ENCODE results near the gene UTF1.

The UTF1 gene

GRCh38 chr10:133186416-133187090, 43.5 kb upstream of the UTF1 start:
- no peak for TF ChIP-seq POLR2AphosphoS5 (IDR thresholded peaks at IDR 0.05; ENCODE audit: low read depth, low read length)
- TF ChIP-seq TAF1 (IDR thresholded peaks at IDR 0.05; ENCODE audit: borderline replicate concordance, insufficient read depth, low read length), result no peak
- TF ChIP-seq, protein P1, sequence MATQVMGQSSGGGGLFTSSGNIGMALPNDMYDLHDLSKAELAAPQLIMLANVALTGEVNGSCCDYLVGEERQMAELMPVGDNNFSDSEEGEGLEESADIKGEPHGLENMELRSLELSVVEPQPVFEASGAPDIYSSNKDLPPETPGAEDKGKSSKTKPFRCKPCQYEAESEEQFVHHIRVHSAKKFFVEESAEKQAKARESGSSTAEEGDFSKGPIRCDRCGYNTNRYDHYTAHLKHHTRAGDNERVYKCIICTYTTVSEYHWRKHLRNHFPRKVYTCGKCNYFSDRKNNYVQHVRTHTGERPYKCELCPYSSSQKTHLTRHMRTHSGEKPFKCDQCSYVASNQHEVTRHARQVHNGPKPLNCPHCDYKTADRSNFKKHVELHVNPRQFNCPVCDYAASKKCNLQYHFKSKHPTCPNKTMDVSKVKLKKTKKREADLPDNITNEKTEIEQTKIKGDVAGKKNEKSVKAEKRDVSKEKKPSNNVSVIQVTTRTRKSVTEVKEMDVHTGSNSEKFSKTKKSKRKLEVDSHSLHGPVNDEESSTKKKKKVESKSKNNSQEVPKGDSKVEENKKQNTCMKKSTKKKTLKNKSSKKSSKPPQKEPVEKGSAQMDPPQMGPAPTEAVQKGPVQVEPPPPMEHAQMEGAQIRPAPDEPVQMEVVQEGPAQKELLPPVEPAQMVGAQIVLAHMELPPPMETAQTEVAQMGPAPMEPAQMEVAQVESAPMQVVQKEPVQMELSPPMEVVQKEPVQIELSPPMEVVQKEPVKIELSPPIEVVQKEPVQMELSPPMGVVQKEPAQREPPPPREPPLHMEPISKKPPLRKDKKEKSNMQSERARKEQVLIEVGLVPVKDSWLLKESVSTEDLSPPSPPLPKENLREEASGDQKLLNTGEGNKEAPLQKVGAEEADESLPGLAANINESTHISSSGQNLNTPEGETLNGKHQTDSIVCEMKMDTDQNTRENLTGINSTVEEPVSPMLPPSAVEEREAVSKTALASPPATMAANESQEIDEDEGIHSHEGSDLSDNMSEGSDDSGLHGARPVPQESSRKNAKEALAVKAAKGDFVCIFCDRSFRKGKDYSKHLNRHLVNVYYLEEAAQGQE (IDR thresholded peaks at IDR 0.05; ENCODE audit: insufficient read depth in 1 of 2, low read depth in 2 of 2, low read length in 2 of 2), result no peak
- no peak for TF ChIP-seq SIN3A (IDR thresholded peaks at IDR 0.05; ENCODE audit: borderline replicate concordance, insufficient read depth, low read length)
- no peak for TF ChIP-seq FOXP2 (optimal IDR thresholded peaks at IDR 0.05; ENCODE audit: borderline replicate concordance, extremely low read depth, extremely low read length, insufficient read depth)

- TF ChIP-seq POLR2AphosphoS5 (IDR thresholded peaks at IDR 0.05; ENCODE audit: low read depth, low read length) (no peak), TAF1 (IDR thresholded peaks at IDR 0.05; ENCODE audit: borderline replicate concordance, insufficient read depth, low read length) (no peak), FOXP2 (optimal IDR thresholded peaks at IDR 0.05; ENCODE audit: borderline replicate concordance, extremely low read depth, extremely low read length, insufficient read depth) (no peak), SIN3A (IDR thresholded peaks at IDR 0.05; ENCODE audit: borderline replicate concordance, insufficient read depth, low read length) (no peak)
- TF ChIP-seq, protein P1 (IDR thresholded peaks at IDR 0.05; ENCODE audit: insufficient read depth in 1 of 2, low read depth in 2 of 2, low read length in 2 of 2), result no peak
Measured at GRCh38 chr10:133187091-133187905, 42.7 kb upstream of the UTF1 start.

DNA sequence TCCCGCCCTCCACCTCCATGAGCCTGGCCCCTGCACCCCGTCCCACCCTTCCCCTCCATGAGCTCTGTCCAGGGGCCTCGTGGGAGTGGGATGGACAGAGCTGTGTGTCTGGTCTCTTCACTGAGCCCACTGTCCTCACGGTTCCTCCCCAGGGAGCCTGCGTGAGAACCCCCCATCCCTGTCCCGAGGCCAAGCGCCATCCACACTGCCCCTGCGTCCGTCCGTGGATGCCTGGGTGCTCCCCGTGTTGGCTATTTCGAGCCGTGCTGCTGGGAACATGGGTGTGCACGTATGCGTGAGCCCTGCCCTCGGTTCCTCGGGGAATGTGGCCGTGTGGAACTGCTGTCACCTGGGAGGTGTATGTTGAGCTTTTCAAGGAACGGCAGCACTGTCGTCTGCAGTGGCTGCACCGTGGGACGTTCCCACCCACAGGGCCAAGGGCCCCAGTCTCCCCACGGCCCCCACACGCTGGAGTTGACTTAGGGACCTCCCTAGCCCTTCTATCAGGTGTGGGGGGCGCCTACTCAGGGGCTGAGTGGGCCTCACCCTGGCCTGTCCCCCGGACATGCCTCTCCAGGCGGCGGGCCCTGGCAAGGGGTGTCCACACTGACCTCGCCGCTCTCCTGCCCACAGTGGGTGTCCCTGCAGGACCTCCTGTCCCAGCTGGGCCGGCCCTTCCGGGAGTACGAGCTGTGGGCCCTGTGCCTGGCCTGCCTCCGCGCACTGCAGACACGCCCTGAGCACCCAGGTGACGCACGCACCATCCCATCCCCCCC, 41.9 kb upstream of the UTF1 start:
- TF ChIP-seq TAF1 (IDR thresholded peaks at IDR 0.05; ENCODE audit: borderline replicate concordance, insufficient read depth, low read length), result no peak
- TF ChIP-seq, protein P1 (IDR thresholded peaks at IDR 0.05; ENCODE audit: insufficient read depth in 1 of 2, low read depth in 2 of 2, low read length in 2 of 2), result no peak
- no peak for TF ChIP-seq SIN3A (IDR thresholded peaks at IDR 0.05; ENCODE audit: borderline replicate concordance, insufficient read depth, low read length)
- no peak for TF ChIP-seq FOXP2 (optimal IDR thresholded peaks at IDR 0.05; ENCODE audit: borderline replicate concordance, extremely low read depth, extremely low read length, insufficient read depth)
- TF ChIP-seq POLR2AphosphoS5 (IDR thresholded peaks at IDR 0.05; ENCODE audit: low read depth, low read length), result no peak

DNA sequence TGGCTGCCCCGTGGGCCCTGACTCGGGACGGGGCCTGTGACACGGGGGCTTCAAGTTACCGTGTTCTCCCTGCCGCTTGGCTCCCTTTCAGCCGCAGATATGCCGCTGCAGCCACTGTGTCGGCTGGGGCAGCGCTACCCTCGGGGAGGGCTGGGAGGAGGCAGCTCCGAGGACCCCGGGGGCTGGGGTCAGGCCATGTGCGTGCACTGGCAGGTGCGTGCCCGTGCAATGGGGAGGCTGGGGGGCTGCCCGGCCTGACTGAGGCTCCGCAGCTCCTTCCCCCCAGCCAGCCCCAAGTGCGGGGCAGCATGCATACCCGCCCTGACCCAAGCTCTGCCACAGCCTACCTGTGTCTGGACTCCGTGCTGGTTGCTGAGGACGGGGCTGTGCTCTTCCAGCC, 40.8 kb upstream of the UTF1 start:
- no peak for TF ChIP-seq FOXP2 (optimal IDR thresholded peaks at IDR 0.05; ENCODE audit: borderline replicate concordance, extremely low read depth, extremely low read length, insufficient read depth)
- no peak for TF ChIP-seq POLR2AphosphoS5 (IDR thresholded peaks at IDR 0.05; ENCODE audit: low read depth, low read length)

GRCh38 chr10:133189726-133190125, 40.3 kb upstream of the UTF1 start:
- TF ChIP-seq POLR2AphosphoS5 (IDR thresholded peaks at IDR 0.05; ENCODE audit: low read depth, low read length), result no peak
- no peak for TF ChIP-seq TAF1 (IDR thresholded peaks at IDR 0.05; ENCODE audit: borderline replicate concordance, insufficient read depth, low read length)
